GM12873 (cell line): ENCODE results near the gene MACO1.

Experiments
- CTCF ChIP-seq: IDR thresholded peaks from 2 replicates; pipeline ENCODE4 v1.5.1; 2012; ENCODE audit warnings: low read depth, mild to moderate bottlenecking, moderate library complexity, low read length, control low read depth; ENCODE audit not compliant: insufficient read depth; ENCODE audit errors: missing control alignments

The MACO1 gene

GRCh38 chr1:25540750-25541342 is 110.1 kb downstream of the MACO1 start:
- no peak for TF ChIP-seq CTCF

- no peak for TF ChIP-seq CTCF
These were observed 110.7 kb downstream of the MACO1 start for GRCh38 chr1:25541425-25541824.

GRCh38 chr1:25541889-25542658 is 111.4 kb downstream of the MACO1 start:
- no peak for TF ChIP-seq CTCF

GRCh38 chr1:25543005-25543424 is 112.3 kb downstream of the MACO1 start:
- TF ChIP-seq CTCF, result no peak

GRCh38 chr1:25543425-25544242 is 112.9 kb downstream of the MACO1 start, which contains the start of gene LDLRAP1:
Gene LDLRAP1, plus strand, starts transcription at chr1:25543606. Its CDS starts 93 bp downstream, at chr1:25543699.
- no peak for TF ChIP-seq CTCF

- TF ChIP-seq CTCF, result no peak
These were observed 113.6 kb downstream of the MACO1 start for GRCh38 chr1:25544243-25544764.

GRCh38 chr1:25544819-25545218 is 114.1 kb downstream of the MACO1 start:
- TF ChIP-seq CTCF, result no peak
